ENCODE data around the gene TSPAN18.

Gene TSPAN18

DNA sequence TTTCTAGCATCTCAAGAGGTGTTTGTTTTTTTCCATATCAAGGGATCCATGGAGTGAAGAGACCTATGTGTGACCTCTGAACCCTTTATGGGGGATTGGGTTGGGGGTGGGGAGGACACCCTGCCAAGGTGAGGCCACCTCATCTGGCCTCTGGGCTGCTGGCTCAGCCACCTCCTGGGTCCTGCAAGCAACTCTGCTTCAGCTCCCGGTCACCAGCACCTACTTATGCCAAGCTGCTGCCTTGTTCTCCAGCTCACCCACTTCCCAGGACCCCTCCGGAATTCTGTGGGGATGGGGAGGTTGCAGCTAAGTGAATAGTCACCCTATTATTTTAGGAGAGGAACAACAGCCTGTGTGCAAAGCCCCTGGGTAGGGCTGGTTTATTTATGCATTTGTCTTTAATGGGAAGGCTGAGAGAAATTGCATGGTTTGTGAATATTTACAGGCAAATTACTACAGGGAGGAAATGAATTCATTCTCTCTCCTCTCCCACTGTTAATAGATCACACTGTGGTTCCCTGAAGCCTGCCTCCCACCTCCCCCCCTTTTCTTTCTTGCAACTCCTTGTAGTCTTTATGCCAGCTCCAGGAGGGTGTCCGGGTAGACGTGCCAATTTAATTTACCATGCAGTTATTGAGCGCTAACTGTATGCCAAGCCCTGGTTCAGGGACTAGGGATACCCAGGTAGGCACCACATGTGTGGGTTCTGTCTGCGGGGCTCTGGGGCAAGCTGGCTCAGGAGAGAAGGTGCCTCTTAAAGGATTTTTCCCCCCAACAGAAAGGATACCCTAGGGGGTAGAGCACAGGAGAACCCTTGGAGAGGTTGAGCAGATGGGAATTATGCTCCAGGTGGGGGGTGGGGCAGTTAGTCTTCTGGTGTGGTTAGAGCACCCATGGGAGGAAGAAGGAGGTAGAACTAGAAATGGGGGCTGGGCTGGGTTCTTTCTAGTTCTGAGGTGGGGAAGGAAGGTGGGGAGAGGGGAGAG, 50.7 kb downstream of the TSPAN18 start:
- DNase-seq (ENCODE audit: low read depth), result no peak

DNA sequence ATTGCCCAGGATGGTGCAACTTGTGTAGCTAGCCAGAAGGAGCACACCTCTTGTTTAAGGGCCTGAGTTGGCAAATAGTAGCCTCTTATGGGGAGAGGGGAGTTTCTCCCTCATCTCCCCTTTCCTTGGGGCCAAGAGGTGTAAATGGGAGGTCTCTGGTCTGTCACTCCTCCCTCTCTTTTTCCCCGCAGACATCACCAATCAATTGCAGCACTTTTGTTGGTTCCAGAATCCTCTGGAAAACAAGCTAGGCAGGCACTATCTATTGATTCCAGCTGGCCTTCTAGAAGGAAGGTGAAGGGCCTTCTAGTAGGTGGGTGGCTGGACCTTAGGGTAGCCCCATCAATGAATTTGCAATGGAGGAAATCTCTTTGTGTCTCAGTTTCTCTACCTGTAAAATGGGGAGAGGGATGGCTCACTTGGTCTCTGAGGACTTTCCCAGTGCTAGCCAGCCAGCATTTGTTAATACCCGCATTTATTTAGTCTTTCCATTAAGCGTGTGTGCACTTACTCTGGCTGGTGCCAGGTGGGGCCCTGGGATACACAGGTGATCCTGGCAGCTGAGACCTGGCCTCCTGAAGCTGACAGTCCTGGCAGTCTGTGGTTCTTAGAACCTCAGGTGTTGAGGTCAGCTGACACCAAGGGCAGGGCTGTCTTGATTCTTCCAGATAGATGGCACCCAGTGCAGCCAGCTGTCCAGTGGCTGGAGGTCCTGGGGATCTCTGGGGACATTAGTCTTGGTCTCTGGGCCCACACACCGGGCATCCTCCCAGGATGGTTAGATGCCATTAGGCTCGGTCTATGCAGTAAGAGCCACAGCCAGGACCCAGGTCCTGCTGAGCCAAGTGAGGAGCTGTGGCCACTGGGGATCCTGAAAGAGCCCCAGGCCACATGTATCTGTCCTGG, 51.7 kb downstream of the TSPAN18 start:
- no peak for DNase-seq (ENCODE audit: low read depth)

DNA sequence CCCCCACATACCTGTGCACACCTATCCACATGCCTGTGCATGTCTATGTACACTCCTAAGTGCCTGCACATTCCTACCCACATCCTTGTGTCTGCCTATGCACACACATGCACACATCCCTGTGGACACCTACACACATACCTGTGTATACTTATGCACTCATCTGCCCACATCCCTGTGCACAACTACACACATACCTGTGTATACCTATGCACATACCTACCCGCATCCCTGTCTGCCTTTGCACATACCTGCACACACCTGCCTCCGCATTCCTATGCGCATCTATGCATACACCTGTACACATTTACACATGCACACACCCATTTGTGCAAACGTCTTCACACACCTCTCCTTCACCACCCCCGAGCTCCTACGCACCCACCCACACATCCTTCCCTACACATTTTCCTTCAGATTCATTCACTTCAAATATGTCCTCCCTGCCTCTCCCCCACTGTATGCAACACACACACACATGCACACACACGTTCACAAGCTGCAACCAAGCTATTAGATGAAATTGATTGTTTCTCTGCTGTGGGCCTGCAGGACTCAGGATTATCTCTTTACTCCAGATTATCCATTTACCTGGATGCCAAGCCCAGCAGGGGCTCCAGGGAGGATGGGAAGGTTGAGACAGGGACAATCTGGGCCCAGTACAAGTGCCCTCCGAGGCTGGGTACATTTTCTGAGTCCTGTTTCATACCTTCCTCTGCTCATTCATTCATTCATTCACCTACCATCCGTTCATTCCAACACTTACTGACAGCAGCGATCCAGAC, 53.2 kb downstream of the TSPAN18 start:
- DNase-seq (ENCODE audit: low read depth), result no peak

DNA sequence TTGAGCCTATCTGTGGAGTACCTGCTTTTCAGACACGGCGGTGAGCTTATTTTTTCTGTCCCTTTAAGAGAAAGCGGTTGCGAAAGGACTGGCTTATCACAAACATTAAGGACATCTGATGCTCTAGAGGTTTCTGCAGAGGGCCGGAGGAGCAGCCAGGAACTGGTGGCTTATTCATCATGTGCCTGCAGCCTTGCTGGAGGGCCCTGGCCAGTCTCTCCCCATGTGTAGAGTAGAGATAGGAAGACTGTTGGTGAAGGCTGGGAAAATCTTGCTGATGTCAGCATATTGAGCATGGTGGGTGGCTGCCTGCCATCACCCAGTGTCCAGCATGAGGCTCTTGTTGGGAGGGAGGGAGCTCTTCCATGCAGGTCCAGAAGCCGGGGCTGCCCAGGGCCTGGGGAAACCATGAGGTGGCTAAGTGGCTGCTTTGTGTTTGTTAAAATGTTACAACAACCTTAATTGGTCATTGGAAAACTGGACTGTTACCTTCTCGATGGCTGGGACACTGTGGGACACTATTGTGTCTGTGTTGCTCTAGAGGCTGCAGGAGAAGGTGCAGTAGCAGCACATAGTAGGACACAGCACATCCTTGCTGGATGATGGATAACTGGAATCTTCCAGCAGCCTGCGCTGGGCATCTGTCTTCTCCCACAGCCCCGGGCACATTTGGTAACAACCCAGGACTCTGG, 54.3 kb downstream of the TSPAN18 start:
- no peak for DNase-seq (ENCODE audit: low read depth)

DNA sequence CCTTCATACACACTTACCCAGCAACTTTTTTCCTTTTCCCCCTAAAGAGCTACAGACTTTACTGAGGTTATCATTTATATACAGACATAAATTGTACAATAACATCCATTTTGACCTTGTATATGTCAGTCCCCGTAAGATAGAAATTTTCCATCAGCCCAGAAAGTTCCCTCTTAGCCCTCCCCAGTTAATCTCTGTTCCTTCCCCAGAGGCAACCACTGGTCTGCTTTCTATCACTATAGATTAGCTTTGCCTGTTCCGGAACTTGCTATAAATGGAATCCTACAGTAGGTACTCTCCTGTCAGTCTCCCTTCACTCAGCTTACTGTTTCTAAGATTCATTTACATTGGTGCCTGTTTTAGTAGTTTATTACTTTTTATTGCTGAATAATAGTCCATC, 54.9 kb downstream of the TSPAN18 start:
- DNase-seq (ENCODE audit: low read depth), result no peak

DNA sequence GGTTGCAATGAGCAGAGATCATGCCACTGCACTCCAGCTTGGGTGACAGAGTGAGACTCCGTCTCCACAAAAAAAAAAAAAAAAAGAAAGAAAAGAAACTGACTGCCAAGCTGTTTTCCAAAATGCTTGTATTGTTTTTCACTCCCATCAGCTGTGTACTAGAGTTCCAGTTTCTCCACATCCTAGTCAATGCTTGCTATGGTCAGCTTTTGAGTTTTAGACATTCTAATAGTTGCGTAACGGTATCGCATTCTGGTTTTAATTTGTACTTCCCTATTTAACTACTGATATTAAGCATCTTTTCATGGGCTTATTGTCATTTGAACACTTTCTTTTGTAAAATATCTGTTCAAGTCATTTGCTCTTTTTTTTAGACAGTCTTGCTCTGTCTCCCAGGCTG, 55.7 kb downstream of the TSPAN18 start:
- no peak for DNase-seq (ENCODE audit: low read depth)

DNA sequence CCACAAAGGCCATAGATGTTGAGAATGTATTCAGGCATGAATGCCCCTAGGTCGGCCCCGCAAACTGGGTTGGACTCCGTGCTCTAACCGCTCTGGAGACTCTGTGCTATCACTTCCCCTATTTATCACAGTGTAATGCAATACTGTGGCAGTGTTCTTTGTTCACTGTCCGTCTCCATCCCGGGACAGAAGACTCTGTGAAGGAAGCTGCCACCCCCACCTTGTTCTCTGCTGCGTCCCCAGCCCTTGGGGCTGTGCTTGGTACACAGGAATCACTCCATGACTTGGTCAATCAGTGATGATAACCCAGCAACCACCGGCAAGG, 57.6 kb downstream of the TSPAN18 start:
- DNase-seq (ENCODE audit: low read depth), result no peak

DNA sequence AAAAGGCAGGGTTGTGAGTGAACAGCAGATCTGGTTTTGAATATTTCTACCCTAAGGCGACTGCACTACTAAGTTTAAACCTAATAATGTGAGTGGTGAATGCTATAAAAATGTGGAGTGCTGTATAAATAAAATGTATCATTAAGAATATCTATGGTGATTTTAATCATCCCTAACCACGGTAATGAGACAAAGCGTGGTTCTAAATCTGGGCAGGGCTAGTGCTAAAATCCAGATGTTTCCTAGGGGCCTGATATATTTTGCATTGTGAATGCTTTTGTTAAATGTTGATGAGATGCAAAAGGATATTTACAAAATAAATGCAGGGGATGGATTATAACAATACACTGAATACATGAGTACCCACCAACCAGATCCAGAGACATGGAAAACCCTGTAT, 58.1 kb downstream of the TSPAN18 start:
- no peak for DNase-seq (ENCODE audit: low read depth)

DNA sequence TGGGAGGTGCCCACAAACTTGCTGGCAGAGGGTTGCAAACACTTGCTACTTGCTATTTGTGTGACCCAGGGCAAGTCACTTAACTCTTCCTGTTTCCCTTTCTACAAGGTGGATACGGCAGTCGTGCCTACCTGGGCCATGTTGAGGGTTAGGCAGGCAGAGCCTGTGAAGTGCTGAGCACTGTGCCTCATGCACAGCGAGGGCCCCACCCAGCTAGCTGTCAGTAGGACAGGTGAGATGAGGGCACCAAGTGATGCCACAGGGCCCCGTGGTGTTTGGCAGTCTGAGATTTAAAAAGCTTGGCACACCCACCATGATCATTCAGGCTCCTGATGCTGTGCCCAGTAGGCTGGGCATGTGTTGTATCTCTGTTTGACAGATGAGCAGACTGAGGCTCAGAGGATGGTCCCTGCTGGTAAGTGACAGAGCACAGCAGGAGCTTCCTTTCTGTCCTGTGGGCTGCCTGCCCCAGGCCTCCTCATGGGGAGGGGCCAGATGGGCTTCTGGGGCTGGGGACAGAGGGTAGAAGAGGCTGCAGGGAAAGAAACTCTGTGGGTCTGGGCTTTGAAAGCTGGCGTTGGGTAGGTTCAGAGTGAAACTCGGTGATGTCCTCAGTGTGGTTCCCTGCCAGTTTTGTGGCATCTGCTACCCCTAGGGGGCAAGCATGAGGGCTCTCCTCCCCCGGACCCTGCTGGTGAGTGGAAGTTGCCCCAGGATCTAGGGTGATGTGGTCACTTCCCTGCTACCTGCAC, 59.3 kb downstream of the TSPAN18 start:
- DNase-seq (ENCODE audit: low read depth), result no peak

DNA sequence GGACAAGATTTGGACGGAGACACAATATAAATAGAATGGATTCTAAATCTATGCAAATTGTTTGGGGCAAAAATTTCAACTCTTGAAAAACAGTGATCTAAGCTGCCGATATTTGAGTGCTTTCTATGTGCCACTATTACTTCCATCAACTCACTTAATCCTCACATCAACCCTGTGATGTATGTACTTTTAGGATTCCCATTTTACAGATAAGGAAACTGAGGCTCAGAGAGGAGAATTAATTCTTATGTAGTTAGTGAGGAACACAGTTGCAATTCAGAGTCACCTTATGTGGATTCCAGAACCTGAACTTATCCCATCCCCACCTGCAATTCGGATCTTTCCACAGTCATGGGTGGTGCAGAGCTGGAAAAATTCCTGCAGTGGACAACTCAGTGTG, 60.3 kb downstream of the TSPAN18 start:
- DNase-seq (ENCODE audit: low read depth), result no peak

DNA sequence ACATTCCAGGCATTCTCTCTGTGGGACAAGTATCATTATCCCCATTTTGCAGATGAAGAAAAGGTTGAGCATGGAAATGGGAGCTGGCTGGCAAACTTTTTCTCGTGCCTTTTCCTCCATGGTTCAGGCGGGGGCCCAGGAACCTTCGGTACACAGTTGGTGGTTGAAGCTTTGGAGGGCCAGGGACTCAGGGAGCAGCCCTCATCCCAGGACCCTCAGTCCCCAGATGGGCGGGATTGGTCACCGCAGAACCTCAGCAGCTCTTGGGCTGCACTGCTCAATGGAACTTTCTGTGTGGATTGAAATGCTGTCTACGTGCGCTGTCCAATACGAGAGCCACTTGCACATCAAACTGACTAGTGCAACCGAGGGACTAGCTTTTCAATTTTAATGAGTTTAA, 61.2 kb downstream of the TSPAN18 start:
- no peak for DNase-seq (ENCODE audit: low read depth)

DNA sequence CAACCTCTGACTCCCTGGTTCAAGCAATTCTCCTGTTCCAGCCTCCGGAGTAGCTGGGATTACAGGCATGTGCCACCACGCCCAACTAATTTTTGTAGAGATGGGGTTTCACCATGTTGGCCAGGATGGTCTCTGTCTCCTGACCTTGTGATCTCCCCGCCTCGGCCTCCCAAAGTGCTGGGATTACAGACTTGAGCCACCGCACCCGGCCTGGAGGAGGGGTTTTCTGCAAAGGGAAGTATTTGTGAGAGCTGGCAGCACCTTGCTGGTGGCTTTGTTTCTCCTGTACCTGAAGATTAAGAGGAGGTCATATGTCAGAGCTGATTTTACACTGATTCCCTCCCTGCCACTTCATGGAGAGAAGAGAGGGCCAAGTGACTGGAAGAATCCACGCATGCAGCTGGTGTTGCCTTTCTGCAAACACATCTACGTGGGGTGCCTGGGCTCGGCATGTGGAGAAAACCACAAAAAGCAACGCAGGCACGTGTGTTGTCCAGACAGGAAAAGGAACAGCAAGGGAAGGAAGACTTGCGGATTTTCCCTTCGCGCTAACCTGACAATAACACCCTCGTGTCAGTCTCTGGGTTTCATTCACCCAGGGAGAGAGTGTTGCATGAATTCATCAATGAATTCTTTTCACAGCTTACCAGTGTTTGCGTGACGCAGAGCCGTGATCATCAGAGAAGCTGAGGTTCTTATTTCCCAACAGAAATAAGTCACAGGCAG, 61.9 kb downstream of the TSPAN18 start:
- DNase-seq (ENCODE audit: low read depth), result no peak

DNA sequence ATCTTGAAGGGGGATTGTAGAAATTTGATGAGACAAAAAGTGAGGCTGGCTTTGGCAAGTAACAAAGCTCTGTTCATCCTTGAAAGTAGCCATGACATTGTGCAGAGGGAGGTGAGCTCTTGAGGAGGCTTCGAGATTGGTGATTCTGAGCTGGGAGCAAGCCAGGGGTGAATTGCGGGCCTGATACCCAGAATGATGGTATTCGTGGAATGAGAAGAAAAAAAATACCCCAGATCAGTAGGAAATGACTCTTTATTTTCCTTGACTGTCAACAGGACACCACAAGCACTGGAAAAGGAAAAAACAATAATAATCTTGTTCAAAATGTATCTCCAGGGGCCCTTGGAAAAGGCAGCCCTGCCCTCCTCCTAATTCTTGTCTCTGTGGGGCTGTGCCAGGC, 62.7 kb downstream of the TSPAN18 start:
- no peak for DNase-seq (ENCODE audit: low read depth)

DNA sequence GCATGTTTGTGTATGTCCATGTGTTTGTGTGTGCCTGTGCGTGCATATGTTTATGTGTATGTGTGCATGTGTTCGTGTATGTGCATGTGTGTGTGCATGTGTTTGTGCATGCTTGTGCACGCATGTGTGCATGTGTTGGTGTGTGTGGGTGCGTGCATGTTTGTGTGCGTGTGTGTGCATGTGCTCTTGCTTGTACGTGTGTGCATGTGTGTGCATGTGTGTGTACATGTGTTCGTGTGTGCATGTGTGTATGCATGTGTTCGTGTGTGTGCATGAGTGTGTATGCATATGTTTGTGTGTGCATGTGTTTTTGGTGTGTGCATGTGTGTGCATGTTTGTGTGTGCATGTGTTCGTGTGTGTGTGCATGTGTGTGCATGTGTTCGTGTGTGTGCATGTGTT, 63.4 kb downstream of the TSPAN18 start:
- no peak for DNase-seq (ENCODE audit: low read depth)

DNA sequence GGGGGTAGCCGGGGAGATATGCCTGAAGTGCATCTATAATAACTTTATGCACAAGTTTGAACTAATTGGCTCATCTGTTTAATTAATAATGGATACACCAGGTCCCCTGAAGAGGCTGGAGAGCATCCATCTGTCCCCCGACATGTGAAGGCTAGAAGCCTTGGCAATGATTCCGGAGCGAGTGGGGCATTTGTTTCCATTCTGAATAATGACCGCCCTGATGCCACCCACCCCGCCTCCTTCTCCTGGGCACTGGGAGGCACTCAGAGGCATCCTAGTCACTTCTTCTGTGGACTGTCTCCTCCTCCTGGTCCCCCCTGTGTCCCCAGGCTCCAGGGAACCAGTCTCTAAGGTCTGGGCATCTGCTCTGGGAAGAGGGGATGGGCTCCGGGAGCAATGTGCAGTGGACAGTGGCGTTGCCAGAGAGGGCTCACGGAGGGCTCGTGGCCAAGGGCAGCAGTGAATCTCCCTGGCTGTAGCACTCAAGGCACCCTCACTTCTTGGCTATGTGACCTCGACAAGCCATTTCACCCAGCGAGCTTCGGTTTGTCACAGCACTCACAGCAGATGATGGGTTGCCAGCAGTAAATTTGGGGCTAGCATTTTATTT, 64.7 kb downstream of the TSPAN18 start:
- DNase-seq (ENCODE audit: low read depth), result no peak

DNA sequence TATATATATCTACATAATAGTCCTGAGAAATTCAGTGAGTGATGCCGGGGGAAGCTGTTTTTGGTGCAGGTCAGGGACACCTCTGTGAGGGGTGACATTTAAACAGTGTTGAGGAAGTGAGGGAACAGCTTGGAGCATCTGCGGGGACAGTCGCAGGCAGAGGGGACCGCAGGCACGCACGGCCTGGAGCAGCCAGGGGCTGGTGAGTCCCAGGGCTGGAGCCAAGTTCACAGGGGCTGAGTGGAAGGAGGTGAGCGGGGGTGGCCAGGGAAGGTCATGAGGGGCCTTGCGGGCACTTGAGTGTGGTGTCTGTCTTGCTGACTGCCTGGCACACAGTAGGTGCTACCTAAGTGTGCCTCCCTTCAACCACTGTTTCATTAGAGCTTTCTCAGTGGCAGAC, 65.4 kb downstream of the TSPAN18 start:
- DNase-seq (ENCODE audit: low read depth), result no peak

DNA sequence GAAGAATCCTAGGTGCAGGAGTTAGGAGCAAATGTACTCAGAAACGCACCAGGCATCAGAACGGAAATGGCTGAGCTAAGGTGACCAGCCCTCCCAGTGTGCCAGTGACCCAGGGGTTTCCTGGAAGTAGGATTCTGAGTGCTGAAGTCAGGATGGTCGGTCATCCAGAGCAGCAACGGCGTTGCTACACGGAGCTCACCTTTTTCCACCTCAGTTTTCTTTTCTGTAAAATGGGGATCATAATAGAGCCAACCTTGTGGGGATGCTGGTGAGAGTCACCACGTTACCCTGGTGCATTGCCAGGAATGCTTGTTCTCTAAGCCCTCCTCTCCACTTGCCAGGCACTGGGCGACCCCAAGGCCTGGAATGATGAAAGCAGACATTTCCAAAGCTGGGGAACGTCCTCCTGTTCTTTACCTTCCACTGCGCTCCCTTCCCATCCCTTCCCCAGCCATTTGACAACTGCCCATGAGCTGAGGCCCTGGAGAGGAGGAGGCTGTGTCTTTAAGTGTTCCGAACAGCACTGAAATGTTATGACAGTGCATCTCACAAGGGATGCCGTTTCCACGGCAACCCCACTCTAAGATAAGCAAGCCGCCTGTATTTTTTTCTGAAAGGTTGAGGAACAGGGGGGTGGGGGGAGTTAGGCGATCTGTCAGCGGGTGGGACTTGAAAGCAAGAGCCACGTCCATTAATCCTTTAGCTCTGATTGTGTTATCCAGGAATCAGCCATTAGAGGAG, 66.8 kb downstream of the TSPAN18 start:
- DNase-seq (ENCODE audit: low read depth), result no peak

DNA sequence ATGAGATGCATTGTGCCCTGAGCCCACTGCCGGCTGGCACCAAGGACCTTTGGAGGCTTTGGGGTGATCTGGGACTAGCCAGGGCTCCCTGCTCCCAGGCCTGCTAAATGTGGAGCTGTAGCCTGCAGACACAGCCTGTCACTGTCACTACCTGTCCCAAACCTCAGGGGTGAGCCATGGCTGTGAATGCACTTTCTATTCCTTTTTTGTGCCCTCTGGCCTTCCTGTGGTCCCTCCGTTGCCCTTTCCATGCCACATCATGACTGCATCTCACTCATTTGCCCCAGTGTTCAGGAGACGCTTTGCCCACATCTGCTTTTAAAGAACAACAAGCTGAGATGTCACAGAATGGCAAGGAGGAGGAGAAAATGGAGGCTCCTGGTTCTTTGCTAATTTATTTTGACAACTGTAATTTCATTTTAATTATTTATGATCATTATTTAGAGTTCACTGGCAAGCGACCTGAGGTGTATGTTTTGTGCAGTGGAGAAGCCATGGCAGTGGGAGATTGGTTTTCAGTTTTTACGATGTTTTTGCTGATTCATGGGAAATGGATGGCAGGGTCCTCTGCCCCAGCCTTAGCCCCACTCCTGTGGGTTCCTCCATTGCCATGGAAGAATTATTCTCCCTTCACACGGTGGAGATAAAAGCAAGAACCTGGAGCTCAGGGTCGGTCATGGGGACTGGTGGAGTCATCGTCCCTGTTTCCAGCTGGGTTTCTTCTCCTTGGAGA, 69.2 kb downstream of the TSPAN18 start:
- DNase-seq (ENCODE audit: low read depth), result no peak

Measured in HS-27A (cell line).